ENCODE measurements around the gene AQR. TPM values are rescaled to one million over a fixed set of nuclear protein-coding genes. Genes with fewer than 3 reads are reported as not detected.
A peak's percentile ranks its signal among the peaks of the same experiment; 100 is the strongest.

Gene AQR
- total and polyA plus RNA-seq, 2 of the 4 experiments (the other 2 are of a cell fraction) = 17.9 to 29.6 TPM

DNA sequence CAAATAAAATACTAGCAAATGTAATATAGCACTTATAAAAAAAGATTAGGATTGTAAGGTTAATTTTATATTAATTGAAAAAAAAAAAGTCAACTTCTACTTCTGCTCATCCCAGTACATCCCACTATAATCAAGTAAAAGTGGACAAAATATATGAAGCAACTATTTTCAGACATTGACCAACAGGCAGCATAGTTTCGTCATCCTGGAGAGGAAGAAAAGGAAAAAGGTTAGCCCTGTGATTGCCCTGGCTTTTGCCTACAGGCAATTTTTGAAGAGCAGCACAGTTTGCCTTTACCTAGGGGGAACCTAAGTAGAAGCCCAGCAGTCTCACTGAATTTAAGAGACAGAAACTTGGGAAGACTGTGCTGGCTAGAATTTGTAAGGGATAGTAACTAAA, 121.9 kb downstream of the AQR start:
- Histone ChIP-seq H4K20me1 (ENCODE audit: insufficient read depth, low read length) (no peaks in the 10 kb centered on the region), H3K4me2 (ENCODE audit: low read depth, low read length) (no peak overlapping the region), H4K8ac (ENCODE audit: low read depth in 2 of 2, low read length in 2 of 2) (no peak overlapping the region), H4K91ac (ENCODE audit: insufficient read depth, low read depth, low read length) (no peak overlapping the region), H2BK120ac (ENCODE audit: low read depth, low read length) (no peak overlapping the region), H3K9me3 (ENCODE audit: control insufficient read depth, insufficient read depth, low read length) (no peaks in the 10 kb centered on the region), H3K27ac (ENCODE audit: insufficient read depth, low read length) (no peak overlapping the region), H3K9ac (ENCODE audit: low read depth, low read length) (no peak overlapping the region), H2AK5ac (ENCODE audit: low read depth, low read length) (no peak overlapping the region), H3K27me3 (ENCODE audit: control insufficient read depth, insufficient read depth, low read length) (no peaks in the 10 kb centered on the region), H3K56ac (ENCODE audit: extremely low read depth, insufficient read depth, low read length) (no peak overlapping the region), H3K9me1 (ENCODE audit: insufficient read depth, low read length) (peaks cover 4% of the 10 kb centered on the region; the same call in 1 of the 2 replicates), H4K5ac (ENCODE audit: low read depth, low read length) (no peak overlapping the region), H3K4me3 (ENCODE audit: insufficient read depth, low read depth, low read length) (no peak overlapping the region), H3K14ac (replicated peaks; ENCODE audit: low read depth, low read length) (no peak overlapping the region), H3K4me1 (ENCODE audit: control insufficient read depth, insufficient read depth, low read length) (no peaks in the 10 kb centered on the region), H3K4ac (ENCODE audit: low read depth, low read length) (no peak overlapping the region), H2AK9ac (replicated peaks; ENCODE audit: low read depth, low read length, poor library complexity) (no peak overlapping the region), H3K36me3 (ENCODE audit: control insufficient read depth, insufficient read depth, low read length) (no peaks in the 10 kb centered on the region), H2AFZ (replicated peaks; ENCODE audit: low read length, poor library complexity) (no peak overlapping the region), H2BK15ac (ENCODE audit: low read depth, low read length) (no peak overlapping the region), H3K23ac (ENCODE audit: low read depth, low read length) (no peak overlapping the region), H2BK20ac (ENCODE audit: low read depth, low read length) (no peak overlapping the region), H3K18ac (ENCODE audit: low read depth, low read length) (no peak overlapping the region), H2BK5ac (ENCODE audit: low read depth, low read length, poor library complexity, severe bottlenecking) (no peak overlapping the region), H3K79me1 (ENCODE audit: low read depth in 1 of 2, low read length in 2 of 2) (no peaks in the 10 kb centered on the region)
- in situ Hi-C loops (cut with MboI; ENCODE audit: low sequenced_read_pairs) = no loop called here
- no peak for ATAC-seq (ENCODE audit: low read depth)
- BruUV-seq (replicated peaks) = no TSS peak
- ChIA-PET CTCF (no interaction called here), POLR2A (ENCODE audit: unreplicated experiment) (interaction anchor here (0.5 kb wide), 1 partner anchor 14 kb away, joined by 3 read pairs; no protein-coding TSS in a partner anchor)
- TF ChIP-seq SMC3 (IDR thresholded peaks at IDR 0.05; ENCODE audit: low read depth, low read length) = no peak
- peak; percentile 41; the same call in 1 of the 2 replicates for TF ChIP-seq CEBPB (IDR thresholded peaks at IDR 0.05; ENCODE audit: low read depth, low read length)
- TF ChIP-seq MXI1 (IDR thresholded peaks at IDR 0.05; ENCODE audit: borderline replicate concordance, low read depth, low read length) = no peak
- no peak for TF ChIP-seq CHD1 (IDR thresholded peaks at IDR 0.05; ENCODE audit: low read depth, low read length)
- DNase-seq = no peak
- intact Hi-C loops (cut with micrococcal nuclease) = loop anchor here (10.0 kb wide), 1 partner anchor 1883 kb away; no protein-coding TSS in a partner anchor
- WGBS, 2 experiments (ENCODE audit: extremely low coverage in 2 of 2, insufficient read length in 1 of 2) = no CpG with 5 or more reads among the region's 1 CpG
- dilution Hi-C loops (cut with HindIII; ENCODE audit: low sequenced_read_pairs, unreplicated experiment) = no loop called here

All from IMR-90 (cell line).